Lower leg skin (tissue), 3 donors: Measurements from ENCODE around the gene SKI.

Experiments
- POLR2A ChIP-seq, 2 donors: fragments of 450-650 bp; IDR thresholded peaks; one replicate each; pipeline ENCODE4 v1.6.1; 2016 to 2017; ENCODE audit warnings: antibody characterized with exemption in 2 of 2, mild to moderate bottlenecking in 1 of 2, moderate library complexity in 1 of 2
- TF ChIP-seq, protein P1 (sequence below), 3 donors: fragments of 450-650 bp; IDR thresholded peaks; one replicate each; pipeline ENCODE4 v1.5.1; 2016; ENCODE audit warnings: antibody characterized with exemption in 3 of 3, mild to moderate bottlenecking in 3 of 3, moderate library complexity in 2 of 3

DNA sequence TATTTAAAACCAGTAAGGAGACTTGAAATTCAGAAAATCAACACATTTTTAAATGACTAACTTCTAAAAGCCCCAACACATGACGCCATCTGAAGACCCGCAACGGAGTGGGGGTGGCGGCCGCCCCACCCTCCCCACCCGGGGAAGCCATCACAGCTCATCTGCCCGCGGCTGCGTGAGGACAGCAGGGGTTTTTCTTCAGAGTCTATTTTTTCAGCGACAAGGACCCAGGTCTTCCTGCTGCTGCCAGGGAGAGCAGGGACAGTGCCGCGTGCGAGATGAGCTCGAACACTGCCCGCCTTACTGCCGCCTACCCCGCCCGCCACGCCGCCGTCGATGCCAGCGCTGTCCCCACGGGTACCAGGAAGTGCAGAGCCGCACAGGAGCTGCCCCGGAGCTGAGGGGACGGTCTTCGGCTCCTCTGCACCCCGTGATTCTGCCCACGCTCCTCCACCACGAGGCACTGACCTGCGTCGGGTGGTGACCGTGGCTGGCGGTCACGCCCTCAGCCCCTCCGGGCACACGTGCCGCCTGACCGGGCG, 79.0 kb downstream of the SKI start:
- TF ChIP-seq, protein P1, sequence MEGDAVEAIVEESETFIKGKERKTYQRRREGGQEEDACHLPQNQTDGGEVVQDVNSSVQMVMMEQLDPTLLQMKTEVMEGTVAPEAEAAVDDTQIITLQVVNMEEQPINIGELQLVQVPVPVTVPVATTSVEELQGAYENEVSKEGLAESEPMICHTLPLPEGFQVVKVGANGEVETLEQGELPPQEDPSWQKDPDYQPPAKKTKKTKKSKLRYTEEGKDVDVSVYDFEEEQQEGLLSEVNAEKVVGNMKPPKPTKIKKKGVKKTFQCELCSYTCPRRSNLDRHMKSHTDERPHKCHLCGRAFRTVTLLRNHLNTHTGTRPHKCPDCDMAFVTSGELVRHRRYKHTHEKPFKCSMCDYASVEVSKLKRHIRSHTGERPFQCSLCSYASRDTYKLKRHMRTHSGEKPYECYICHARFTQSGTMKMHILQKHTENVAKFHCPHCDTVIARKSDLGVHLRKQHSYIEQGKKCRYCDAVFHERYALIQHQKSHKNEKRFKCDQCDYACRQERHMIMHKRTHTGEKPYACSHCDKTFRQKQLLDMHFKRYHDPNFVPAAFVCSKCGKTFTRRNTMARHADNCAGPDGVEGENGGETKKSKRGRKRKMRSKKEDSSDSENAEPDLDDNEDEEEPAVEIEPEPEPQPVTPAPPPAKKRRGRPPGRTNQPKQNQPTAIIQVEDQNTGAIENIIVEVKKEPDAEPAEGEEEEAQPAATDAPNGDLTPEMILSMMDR (IDR thresholded peaks at IDR 0.05) = no peak
- no peak for TF ChIP-seq POLR2A (IDR thresholded peaks at IDR 0.05)
